ENCODE data around the gene FAM111B. TPM values are rescaled to one million over a fixed set of nuclear protein-coding genes. Genes with fewer than 3 reads are reported as not detected.

The FAM111B gene
- total and polyA plus RNA-seq, 4 donors, result 0.94 to 6.9 (median 2.3) TPM

GRCh38 chr11:59171508-59172322 lies 64.7 kb downstream of the FAM111B start, which contains the start of gene DTX4:
DTX4 (plus strand) TSS chr11:59172132; CDS start chr11:59172596, 464 bp downstream.
- peak; percentile 100 for TF ChIP-seq CTCF (IDR thresholded peaks at IDR 0.05; ENCODE audit: control extremely low read depth, extremely low read depth)
- peak within 1 kb of the TSS in 1 of 2 donors; percentile 80 for H3K27ac ChIP-seq (ENCODE audit: low read depth in 1 of 2, low read length in 1 of 2)
- no peaks in the 10 kb centered on the region for H3K27me3 ChIP-seq (ENCODE audit: control insufficient read depth in 3 of 3, insufficient read depth in 3 of 3, low read length in 2 of 3)
- peak within 1 kb of the TSS; percentile 74 for H3K4me3 ChIP-seq
- 0 to 1% methylated on average over 57 to 64 of the region's 64 CpGs for WGBS, 2 donors
- ATAC-seq (ENCODE audit: insufficient read depth, low FRiP score) (peak; percentile 85), DNase-seq (peak; percentile 96 to 97 (median 96))
- no peaks in the 10 kb centered on the region for H3K36me3 ChIP-seq (ENCODE audit: control insufficient read depth in 4 of 4, insufficient read depth in 4 of 4, low read length in 4 of 4)
- H3K9me3 ChIP-seq (ENCODE audit: control insufficient read depth in 4 of 4, insufficient read depth in 3 of 4, low read length in 3 of 4), result peaks cover 0 to 1% (median 0%) of the 10 kb centered on the region in 4 donors
- H3K4me1 ChIP-seq (ENCODE audit: control insufficient read depth in 5 of 5, insufficient read depth in 5 of 5, low read length in 5 of 5), result peaks cover 0 to 21% (median 13%) of the 10 kb centered on the region in 5 donors
- peak within 1 kb of the TSS; percentile 76 to 78 for H3K9ac ChIP-seq (ENCODE audit: insufficient read depth in 1 of 2, low read length in 2 of 2)

- peak in 2 of 3 donors; percentile 40 to 51 for DNase-seq
- peak overlapping the region in 1 of 2 donors; percentile 79 for H3K27ac ChIP-seq (ENCODE audit: low read depth in 1 of 2, low read length in 1 of 2)
- no peak for TF ChIP-seq CTCF (IDR thresholded peaks at IDR 0.05; ENCODE audit: control extremely low read depth, extremely low read depth)
- H3K4me3 ChIP-seq, result peak overlapping the region; percentile 74
- no peaks in the 10 kb centered on the region for H3K27me3 ChIP-seq (ENCODE audit: control insufficient read depth in 3 of 3, insufficient read depth in 3 of 3, low read length in 2 of 3)
- peak overlapping the region; percentile 50 to 76 for H3K9ac ChIP-seq (ENCODE audit: insufficient read depth in 1 of 2, low read length in 2 of 2)
- no peak for ATAC-seq (ENCODE audit: insufficient read depth, low FRiP score)
- H3K9me3 ChIP-seq (ENCODE audit: control insufficient read depth in 4 of 4, insufficient read depth in 3 of 4, low read length in 3 of 4), result peaks cover 0 to 1% (median 0%) of the 10 kb centered on the region in 4 donors
- 0% methylated on average over 52 to 70 of the region's 70 CpGs for WGBS, 2 donors
- H3K36me3 ChIP-seq (ENCODE audit: control insufficient read depth in 4 of 4, insufficient read depth in 4 of 4, low read length in 4 of 4), result no peaks in the 10 kb centered on the region
- peaks cover 0 to 21% (median 13%) of the 10 kb centered on the region in 5 donors for H3K4me1 ChIP-seq (ENCODE audit: control insufficient read depth in 5 of 5, insufficient read depth in 5 of 5, low read length in 5 of 5)
Measured at GRCh38 chr11:59172345-59173079, 65.5 kb downstream of the FAM111B start.

GRCh38 chr11:59173080-59173963 lies 66.3 kb downstream of the FAM111B start:
- no peaks in the 10 kb centered on the region for H3K27me3 ChIP-seq (ENCODE audit: control insufficient read depth in 3 of 3, insufficient read depth in 3 of 3, low read length in 2 of 3)
- peaks cover 0 to 25% (median 16%) of the 10 kb centered on the region in 5 donors for H3K4me1 ChIP-seq (ENCODE audit: control insufficient read depth in 5 of 5, insufficient read depth in 5 of 5, low read length in 5 of 5)
- no peak for TF ChIP-seq CTCF (IDR thresholded peaks at IDR 0.05; ENCODE audit: control extremely low read depth, extremely low read depth)
- no peaks in the 10 kb centered on the region for H3K9me3 ChIP-seq (ENCODE audit: control insufficient read depth in 4 of 4, insufficient read depth in 3 of 4, low read length in 3 of 4)
- H3K36me3 ChIP-seq (ENCODE audit: control insufficient read depth in 4 of 4, insufficient read depth in 4 of 4, low read length in 4 of 4), result no peaks in the 10 kb centered on the region
- H3K27ac ChIP-seq (ENCODE audit: low read depth in 1 of 2, low read length in 1 of 2), result peak overlapping the region; percentile 5 to 79
- peak overlapping the region; percentile 50 to 76 for H3K9ac ChIP-seq (ENCODE audit: insufficient read depth in 1 of 2, low read length in 2 of 2)
- 7 to 13% methylated on average over 37 of the region's 37 CpGs for WGBS, 2 donors
- DNase-seq, result peak; percentile 74 to 81 (median 77)
- peak overlapping the region; percentile 74 for H3K4me3 ChIP-seq
- peak; percentile 16 for ATAC-seq (ENCODE audit: insufficient read depth, low FRiP score)

Data from lung (tissue), 12 donors.